ENCODE measurements around the gene PFDN1.

PFDN1 gene

DNA sequence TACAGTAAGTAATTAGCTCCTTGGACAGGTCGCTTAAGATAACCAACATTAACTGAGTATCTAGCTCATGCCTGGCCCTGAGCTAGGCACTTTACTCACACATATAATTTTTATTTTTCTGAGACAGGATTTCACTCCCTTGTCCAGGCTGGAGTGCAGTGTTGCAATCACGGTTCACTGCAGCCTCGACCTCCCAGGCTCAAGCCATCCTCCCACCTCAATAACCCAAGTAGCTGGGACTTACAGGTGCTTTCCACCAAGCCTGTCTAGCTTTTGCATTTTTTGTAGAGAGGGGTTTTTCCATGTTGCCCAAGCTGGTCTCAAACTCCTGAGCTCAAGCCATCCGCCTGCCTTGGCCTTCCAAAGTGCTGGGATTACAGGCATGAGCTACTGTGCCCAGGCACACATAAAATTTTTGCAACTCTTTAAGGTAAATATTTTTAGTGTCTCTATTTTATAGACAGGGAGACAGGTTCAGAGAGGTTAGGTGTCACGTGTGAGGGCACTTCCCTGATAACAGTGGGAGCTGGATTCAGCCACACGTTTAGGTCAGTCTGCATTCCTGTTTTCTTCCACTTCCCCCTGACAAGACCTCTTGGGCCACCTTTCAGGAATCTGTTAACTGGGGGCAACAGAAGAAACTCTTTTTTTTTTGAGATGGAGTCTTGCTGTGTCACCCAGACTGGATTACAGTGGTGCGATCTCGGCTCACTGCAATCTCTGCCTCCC, 25.3 kb upstream of the PFDN1 start:
- no peak for DNase-seq (ENCODE audit: low read depth in 2 of 2)

DNA sequence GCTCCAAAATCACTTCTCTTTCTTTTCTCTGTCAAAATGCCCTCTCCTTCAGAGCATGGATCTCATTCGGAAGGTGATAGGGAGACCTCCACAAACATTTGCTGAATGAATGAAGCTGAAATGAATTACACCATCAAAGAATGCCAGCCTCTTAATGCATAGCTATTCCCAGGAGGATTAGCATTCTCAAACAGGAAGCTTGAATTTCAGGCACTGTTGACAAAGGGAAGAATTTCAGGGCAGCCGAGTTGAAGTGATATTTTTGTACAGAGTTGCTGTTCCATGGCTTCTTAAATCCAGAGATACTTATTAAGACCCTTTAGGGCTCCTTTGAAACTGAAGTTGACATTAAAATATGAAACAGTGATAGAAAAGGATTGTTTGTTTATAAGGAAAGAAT, 24.7 kb upstream of the PFDN1 start:
- DNase-seq (ENCODE audit: low read depth in 2 of 2): no peak

DNA sequence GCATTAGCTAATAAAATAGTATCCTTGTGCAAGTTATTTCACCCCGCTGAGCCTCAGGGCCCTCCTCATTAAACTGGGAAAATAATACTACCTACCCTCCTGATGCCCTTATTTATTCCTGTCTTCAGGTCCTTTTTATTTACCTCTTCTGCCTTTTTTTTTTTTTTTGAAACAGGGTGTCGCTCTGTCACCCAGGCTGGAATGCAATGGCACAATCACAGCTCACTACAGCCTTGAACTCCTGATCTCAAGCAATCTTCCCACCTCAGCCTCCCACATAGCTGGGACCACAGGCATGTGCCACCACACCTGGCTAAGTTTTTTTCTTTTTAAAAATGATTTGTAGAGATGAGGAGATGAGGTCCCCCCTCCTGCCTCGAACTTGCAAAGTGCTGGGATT, 22.6 kb upstream of the PFDN1 start:
- DNase-seq (ENCODE audit: low read depth in 2 of 2): no peak

DNA sequence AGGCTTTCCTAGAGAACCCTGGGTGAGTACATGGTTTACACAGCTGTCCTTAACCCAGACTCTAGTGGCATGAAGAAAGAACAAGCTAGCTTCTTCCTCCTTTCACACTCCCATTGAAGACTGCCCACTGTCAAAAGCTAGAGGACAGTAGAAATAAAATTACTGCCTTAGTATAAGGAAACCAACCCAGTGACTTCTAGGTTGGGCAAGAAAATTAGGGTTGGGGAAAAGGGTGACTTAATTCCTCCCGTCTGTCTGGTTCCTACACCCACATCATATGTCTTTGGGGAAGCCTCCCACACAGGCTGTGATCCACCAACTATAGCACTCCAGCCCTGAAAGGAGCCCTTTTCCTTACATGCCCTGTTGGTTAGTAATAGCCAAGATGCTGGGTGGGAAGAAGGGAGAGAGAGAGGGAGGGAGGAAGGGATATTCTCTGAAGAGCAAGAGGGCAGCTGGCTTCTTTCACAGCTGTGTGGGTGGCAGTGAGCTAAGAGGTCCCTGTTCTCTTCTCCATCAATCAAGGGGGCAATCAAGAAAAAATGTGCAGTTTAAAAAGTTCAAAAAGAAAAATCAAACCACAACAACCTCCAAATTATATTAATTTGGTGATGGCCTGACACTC, 21.8 kb upstream of the PFDN1 start:
- DNase-seq (ENCODE audit: low read depth in 2 of 2): no peak

DNA sequence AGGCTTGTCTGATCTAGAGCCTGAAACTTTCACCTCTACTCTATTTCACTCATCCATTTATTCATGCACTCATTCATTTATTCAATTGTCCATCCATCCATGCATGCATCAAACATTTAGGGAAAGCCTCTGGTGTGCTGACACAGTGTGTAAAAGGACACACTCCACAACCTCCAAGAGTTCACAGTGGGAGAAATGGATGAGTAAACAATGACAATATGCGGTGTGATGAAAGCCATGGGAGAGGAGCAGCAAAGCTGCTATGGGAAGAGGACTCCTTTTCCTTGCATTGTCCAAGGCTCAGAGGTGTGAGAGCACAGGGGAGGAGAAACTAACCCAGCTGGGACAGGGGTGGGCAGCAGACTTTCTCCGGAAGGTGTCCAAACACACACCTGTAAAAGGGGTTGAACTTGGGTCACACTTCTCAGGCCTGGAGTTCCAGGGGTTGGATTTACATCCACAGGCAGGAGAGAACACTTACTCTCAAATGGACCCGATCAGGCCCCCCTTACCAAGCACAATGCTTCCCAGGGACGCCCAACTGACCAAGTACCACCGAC, 21.2 kb upstream of the PFDN1 start:
- DNase-seq (ENCODE audit: low read depth in 2 of 2): no peak

DNA sequence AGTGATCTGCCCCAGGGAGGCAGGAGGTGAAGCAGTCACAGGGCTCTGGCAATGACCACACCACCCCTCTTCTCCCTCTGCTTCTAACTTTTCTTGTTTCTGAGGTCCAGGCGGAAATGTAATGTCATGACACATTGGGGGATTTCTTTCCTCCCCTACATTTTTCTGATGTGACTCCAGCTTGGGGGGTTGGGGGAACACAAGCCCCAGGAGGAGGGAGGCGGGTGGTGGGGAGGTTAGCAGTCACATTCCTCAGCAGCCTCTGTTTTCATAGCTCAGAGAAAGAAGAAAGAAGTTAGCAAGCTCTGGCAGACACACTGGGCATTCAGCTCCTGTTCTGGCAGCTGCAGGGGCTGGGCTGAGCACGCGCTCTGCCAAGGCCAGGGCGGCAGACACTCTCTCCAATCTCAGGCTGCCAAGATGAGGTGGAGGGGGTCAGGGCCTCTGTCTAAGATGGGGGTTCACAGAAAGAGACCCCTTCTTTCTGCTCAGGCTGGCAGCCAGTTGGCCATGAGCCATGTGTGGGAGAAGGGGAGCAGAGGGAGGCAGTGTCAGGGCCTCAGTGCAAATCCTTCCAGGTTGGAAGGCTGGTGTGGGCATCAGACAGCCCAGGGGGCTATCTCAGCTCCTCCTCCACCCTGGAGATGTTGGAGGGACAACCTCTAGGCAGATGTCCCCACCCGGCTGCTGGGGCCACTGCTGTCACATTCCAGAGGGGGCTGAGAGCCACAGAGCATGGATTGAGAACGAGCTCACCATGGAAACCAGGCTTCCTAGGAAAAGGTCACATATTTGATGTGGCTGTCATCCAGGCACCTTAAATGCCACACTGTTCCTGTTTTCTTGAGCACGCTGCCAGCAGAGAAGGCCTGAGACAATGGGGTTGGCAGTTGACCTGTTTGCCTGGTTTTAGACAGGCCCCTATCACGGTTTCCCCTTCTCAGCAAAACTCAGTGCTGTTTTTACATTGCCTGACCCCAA, 20.1 kb upstream of the PFDN1 start:
- DNase-seq (ENCODE audit: low read depth in 2 of 2): no peak

DNA sequence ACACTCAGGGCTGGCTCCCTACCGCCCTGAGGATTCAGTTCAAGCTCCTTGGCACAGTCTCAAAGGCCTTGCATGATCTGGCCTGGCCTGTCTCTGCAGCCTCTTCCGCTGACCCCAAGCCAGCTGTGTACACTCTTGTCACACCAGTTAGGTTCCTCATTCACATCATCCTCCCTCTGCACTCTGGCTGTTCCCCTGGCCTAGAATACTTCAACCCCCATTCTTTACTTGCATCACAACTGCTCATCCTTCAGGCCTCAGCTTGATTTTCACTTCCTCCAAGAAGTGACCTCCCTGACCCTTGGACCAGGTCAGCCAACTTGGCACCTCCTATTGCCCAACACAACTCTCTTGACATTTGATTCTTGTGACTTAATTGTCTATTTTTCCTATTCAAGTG, 18.9 kb upstream of the PFDN1 start:
- DNase-seq (ENCODE audit: low read depth in 2 of 2): no peak

DNA sequence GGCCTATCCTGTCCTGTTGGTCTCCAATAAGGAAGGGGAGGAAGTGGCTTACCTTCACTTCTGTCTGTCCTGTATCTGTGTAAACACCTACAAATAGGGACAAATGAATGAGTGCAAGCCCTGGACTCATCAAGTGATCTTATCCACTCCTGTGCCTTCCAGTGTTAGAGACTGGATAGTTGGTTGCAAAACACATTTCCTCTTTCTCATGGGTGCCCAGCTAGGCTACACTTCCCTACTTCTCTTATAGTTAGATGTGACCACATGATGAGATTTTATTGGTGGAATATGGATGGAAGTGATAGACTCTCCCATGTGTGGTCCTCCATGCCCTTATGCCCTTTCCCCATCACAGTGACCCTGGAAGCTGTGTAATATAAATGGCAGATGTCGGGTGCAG, 16.9 kb upstream of the PFDN1 start:
- DNase-seq (ENCODE audit: low read depth in 2 of 2): no peak

DNA sequence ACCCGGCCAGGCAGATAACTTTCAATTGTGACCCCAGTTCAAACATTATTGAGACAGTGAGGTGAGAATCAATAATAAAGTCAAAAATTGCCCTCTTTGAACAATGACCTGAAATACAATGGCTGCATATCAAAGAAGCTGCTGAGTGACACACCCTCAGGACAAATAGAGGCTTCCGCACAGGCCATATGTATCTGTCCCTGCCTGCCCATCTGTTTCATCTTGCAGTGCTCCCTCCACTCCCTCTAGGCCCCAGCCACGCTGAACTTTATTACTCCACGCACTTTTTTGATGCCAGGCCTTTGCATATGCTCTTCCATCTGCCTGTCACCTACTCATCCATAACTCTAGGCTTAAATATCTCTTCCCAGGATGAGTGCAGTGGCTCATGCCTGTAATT, 15.9 kb upstream of the PFDN1 start:
- no peak for DNase-seq (ENCODE audit: low read depth in 2 of 2)

DNA sequence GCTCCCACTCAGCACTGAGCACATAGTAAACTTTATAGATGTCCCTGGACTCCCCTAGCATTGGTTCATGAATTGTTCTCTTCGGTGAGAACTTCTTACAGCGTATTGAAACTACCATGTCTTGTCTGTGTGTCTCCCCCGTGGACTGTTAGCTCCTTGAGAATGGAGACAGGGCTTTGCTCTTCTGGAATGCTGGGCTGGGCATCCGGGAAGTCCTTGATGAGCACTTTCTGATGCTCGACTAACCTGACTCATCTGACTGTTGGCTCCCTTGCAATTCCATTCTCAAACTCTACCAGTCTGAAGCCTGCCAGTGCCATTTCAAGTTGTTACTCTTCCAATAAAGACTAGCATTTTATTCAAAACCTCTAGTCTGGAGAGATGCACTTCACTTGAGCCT, 15.0 kb upstream of the PFDN1 start:
- no peak for DNase-seq (ENCODE audit: low read depth in 2 of 2)

DNA sequence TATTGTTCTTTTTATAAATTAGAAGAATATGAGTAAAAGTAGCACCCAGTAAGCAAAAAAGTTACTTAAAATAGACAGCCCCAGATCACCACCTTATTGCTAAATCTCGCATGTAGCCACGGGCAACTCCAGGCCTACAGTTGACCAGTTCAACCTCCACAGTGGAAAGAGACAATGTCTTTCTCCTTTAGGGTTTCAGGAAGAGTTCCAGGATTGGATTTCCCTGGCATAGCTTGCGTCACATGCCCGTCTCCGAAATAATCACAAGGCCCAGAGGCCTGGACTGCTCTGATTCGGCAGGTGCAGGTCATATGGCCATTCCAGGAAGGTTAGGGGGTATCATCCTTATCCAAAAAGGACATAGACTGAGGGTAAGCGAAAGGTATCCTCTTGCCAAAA, 9.9 kb upstream of the PFDN1 start:
- no peak for DNase-seq (ENCODE audit: low read depth in 2 of 2)

DNA sequence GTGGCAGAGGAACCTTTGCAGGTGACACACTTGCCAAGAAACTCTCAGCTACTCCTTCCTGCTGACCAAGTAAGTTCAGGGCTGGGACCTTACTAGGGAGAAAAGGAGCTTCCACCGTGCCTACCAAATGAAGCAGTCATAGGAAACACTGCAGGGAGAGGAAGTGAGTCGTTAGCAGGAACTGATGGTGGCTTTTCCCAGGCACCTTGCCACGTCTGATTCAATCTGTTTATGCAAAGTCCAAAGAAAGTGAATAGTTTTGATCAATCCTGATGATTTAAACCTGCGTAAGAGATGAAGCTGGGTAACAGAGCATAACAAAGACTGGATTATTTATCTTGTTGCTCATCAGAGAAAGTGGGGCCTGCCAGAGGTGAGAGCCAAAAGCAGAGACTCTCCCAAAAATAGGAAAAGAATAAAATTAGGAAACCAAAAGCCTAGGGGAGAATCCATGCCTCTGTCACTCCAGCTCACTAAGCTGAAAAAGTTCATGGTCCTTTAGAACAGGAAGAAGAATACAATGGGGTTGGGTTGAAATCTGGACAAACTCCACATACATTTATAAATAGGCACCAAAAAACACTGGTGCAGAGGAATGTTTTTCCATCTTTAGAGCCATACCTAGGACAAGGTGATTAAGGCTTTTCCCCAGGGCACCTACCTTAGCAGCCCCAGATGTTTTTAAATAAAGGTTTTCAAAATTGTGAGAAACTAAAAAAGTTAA, 9.3 kb upstream of the PFDN1 start:
- no peak for DNase-seq (ENCODE audit: low read depth in 2 of 2)

DNA sequence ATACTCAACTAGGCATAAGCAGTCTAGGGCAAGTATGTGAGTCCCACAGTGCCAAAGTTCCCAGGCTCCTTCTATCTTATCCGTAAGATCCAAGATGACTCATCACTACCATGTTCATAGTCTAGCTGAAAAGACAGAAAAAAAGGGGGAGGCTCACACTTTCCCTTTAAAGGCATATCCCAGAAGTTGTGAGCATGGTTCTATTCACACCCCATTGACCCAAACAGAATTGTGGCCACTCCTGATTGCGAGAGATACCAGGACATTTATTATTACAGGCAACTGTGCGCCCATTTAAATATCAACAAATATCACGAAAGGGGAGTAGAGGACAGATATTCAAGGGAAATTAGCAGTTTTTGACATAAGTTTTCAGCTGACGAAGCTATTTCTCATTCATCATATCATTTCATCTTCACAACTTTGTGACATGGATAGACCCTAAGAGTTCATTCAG, 8.1 kb upstream of the PFDN1 start:
- no peak for DNase-seq (ENCODE audit: low read depth in 2 of 2)

DNA sequence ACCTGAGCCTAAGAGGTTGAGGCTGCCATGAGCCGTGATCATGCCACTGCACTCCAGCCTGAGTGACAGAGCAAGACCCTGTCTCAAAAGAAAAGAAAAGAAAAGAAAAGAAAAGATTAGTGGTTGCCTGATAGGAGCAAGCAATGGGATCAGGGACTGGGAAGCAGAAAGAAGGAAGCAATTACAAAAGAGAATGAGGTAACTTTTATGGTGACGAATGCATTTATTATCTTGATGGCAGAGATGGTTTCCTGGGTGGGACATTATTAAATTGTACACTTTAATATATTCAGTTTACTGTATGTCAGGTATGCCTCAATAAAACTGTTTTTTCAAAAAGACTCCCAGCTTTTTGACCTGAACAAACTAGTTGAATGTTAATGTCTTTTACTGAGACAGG, 7.5 kb upstream of the PFDN1 start:
- no peak for DNase-seq (ENCODE audit: low read depth in 2 of 2)

DNA sequence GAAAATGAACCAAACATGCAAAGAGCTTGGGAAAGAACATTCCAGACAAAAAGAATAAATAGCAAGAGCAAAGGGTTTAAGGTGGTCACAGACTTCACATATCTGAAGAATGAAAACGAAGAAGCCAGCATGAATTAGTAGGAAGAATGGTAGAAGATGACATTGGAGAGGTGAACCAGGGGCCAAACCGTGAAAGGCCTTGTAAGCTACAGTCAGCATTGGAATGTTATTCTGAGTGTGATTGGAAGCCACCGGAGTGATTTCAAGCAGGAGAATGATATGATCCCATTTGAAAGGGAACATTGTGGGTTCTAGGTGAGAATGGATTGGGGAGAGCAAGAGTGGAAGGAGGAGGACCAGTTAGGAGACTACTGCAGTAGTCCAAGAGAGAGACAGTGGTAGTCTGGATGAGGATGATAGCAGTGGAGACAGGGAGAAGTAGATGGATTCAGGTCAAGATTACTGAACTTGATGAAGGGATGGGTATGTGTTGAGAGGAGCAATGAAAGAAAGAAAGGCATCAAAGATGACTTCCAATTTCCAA, 6.9 kb upstream of the PFDN1 start:
- no peak for DNase-seq (ENCODE audit: low read depth in 2 of 2)

DNA sequence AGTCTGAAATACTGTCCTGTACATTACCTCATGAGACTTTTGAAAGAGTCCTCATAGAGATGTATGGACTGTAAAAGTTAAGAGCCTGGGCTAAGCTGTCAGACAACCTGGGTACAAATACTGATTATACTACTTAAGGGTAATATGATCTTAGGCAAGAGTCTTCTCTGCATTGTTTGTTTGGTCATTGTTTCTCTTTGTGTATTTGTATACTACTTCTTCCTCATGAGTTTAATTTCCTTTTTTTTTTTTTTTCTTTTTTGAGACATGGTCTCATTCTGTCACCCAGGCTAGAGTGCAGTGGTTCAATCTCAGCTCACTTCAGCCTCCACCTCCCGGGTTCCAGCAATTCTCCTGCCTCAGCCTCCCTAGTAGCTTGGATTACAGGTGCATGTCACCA, 2.6 kb upstream of the PFDN1 start:
- DNase-seq (ENCODE audit: low read depth in 2 of 2): no peak

DNA sequence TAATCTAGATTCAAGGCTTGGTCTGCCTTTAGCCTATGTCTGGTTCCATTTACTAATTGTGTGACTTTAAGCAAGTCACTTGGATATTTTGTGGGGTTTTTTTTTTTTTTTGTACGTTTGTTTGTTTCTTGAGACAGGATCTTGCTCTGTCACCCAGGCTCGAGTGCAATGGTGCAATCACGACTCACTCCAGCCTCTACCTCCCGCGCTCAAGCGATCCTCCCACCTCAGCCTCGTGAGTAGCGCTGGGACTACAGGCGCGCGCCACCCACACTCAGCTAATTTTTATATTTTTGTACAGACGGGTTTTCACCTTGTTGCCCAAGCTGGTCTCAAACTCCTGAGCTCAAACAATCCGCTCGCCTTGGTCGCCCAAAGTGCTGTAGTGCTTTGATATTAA, 1.1 kb upstream of the PFDN1 start:
- no peak for DNase-seq (ENCODE audit: low read depth in 2 of 2)

DNA sequence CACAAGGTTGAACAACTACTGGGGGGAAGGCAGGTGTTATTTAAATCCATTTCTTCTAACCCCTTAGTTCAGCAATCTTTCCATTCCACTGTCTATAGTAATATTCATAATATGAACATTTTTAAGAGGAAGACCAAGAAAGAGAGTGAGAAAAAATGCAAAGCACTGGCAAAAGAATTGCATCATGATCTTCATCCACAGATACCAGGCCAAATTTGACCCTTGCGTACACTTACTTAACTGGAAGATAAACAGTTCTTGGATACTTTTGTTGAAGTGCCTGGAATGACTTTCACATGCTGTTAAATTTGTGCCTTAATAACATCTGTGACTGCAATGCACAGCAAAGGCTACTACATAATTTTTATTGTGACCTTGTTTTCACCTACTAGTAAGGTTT, 1.8 kb downstream of the PFDN1 start:
- DNase-seq (ENCODE audit: low read depth in 2 of 2): no peak

DNA sequence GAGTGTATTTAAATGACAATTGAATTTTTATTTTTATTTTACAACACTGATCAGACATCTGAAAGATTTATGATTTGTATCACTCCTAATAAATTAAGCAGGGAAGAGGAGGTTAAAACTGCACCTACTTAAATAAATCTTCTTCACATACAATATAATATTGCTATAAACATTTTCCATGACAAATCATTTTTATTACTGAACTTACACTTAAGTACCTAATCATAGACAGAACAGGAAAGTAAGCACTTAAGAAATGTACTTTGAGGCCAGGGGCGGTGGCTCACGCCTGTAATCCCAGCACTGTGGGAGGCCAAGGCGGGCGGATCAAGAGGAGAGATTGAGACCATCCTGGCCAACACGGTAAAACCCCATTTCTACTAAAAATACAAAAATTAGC, 3.8 kb downstream of the PFDN1 start:
- no peak for DNase-seq (ENCODE audit: low read depth in 2 of 2)

DNA sequence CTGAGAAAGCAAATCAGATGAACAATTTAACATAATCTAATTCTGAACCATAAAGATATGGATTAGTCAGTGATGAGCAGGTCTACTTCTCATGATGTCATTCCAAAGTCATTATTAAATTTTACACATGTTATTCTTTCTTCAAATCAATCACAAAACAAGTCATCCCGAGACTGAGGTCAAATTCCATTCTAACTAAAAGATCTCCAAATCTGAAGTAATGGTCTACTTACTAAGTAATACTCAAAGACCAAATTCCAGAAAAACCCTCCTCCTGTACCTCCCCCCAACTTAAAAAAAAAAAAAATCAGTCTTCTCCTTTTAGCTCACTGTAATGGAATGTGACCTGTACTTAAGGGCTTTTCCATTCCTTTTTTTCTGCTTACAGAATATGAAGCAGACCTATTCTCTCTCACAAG, 4.7 kb downstream of the PFDN1 start:
- DNase-seq (ENCODE audit: low read depth in 2 of 2): no peak

DNA sequence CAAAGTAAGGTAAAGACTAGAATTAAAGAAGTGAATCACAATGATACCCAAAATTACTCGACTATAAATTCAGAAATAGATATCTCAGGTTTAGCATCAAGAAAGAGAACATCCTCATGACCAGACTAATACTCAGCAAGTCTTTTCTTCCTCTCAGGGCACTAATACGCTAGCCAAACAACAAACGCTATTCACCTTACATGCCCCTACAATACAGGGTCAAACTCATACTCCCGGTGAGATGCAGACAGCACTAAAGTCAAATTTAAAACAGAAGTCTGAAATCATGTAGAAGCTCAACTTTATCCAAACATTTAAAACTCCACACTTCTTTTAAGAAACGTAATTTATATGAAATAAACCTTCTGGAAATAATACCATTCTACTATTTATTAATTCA, 5.6 kb downstream of the PFDN1 start:
- no peak for DNase-seq (ENCODE audit: low read depth in 2 of 2)
